ENCODE data around the gene UGT1A10. TPM values are rescaled to one million over a fixed set of nuclear protein-coding genes. Genes with fewer than 3 reads are reported as not detected.

The UGT1A10 gene
- total and polyA plus RNA-seq, 10 of the 15 experiments (the other 5 are each of a cell fraction or from before 2014, with no cell fraction given), result not detected

- WGBS (ENCODE audit: insufficient coverage, insufficient replicate concordance, low lambda C conversion rate, missing lambda C conversion rate), result 21% methylated on average over 4 of the region's 4 CpGs
- Histone ChIP-seq H3K9ac (ENCODE audit: control insufficient read depth, insufficient read depth, low read length) (no peak overlapping the region), H3K4me1 (ENCODE audit: control insufficient read depth, insufficient read depth, low read length) (no peaks in the 10 kb centered on the region), H3K27ac (ENCODE audit: control insufficient read depth, insufficient read depth) (no peak overlapping the region), H2AFZ (ENCODE audit: control insufficient read depth, low read depth, low read length) (no peak overlapping the region), H3K27me3 (replicated peaks in 1 of 2; ENCODE audit: control insufficient read depth in 2 of 2, insufficient read depth in 2 of 2, low read length in 1 of 2) (peaks cover 0 to 3% of the 10 kb centered on the region in 2 experiments; a peak in 1 of 4 replicates), H3K79me2 (ENCODE audit: control insufficient read depth, insufficient read depth, low read length) (no peaks in the 10 kb centered on the region), H3K4me2 (ENCODE audit: control insufficient read depth, insufficient read depth) (no peak overlapping the region), H4K20me1 (ENCODE audit: control insufficient read depth, insufficient read depth) (no peaks in the 10 kb centered on the region), H3K9me3 (replicated peaks; ENCODE audit: control insufficient read depth, insufficient read depth, low read length) (no peaks in the 10 kb centered on the region), H3K4me3 (no peak overlapping the region), H3K36me3 (ENCODE audit: control insufficient read depth in 2 of 2, insufficient read depth in 2 of 2, low read length in 1 of 2) (no peaks in the 10 kb centered on the region)
- no peak for DNase-seq (ENCODE audit: low read depth, low spot score)
- TF ChIP-seq MEF2B (IDR thresholded peaks at IDR 0.05; ENCODE audit: partially characterized antibody, poor library complexity, severe bottlenecking) (no peak), ZNF207 (IDR thresholded peaks at IDR 0.05; ENCODE audit: borderline replicate concordance) (no peak), NR2F1 (conservative IDR thresholded peaks at IDR 0.05) (no peak)
- ChIA-PET RAD21 (ENCODE audit: unreplicated experiment) (no interaction called here), SMC1A (ENCODE audit: uncharacterized antibody, unreplicated experiment) (no interaction called here), POLR2A (no interaction called here), CTCF (interaction anchor here (1.0 kb wide), 1 partner anchor 54 kb away, joined by 3 read pairs; no protein-coding TSS in a partner anchor)
- no TSS peak for BruUV-seq (replicated peaks)
- no peak for FAIRE-seq
- in situ Hi-C loops (cut with MboI), result no loop called here
- ATAC-seq, result no peak
- intact Hi-C loops (cut with micrococcal nuclease; ENCODE audit: unreplicated experiment), result no loop called here
Observed at GRCh38 chr2:233766416-233766815, 130.2 kb downstream of the UGT1A10 start.

GRCh38 chr2:233768076-233768475 is 131.8 kb downstream of the UGT1A10 start:
- no peaks in the 10 kb centered on the region for H4K20me1 ChIP-seq (ENCODE audit: control insufficient read depth, insufficient read depth)
- H3K4me3 ChIP-seq, result no peak overlapping the region
- H3K36me3 ChIP-seq (ENCODE audit: control insufficient read depth in 2 of 2, insufficient read depth in 2 of 2, low read length in 1 of 2), result no peaks in the 10 kb centered on the region
- H3K27me3 ChIP-seq (replicated peaks in 1 of 2; ENCODE audit: control insufficient read depth in 2 of 2, insufficient read depth in 2 of 2, low read length in 1 of 2), result peaks cover 0 to 3% of the 10 kb centered on the region in 2 experiments; a peak in 1 of 4 replicates
- H3K27ac ChIP-seq (ENCODE audit: control insufficient read depth, insufficient read depth), result no peak overlapping the region
- POLR2A ChIA-PET, result no interaction called here
- no peaks in the 10 kb centered on the region for H3K9me3 ChIP-seq (replicated peaks; ENCODE audit: control insufficient read depth, insufficient read depth, low read length)
- SMC1A ChIA-PET (ENCODE audit: uncharacterized antibody, unreplicated experiment), result interaction anchor here (0.6 kb wide), 1 partner anchor 31 kb away, joined by 3 read pairs; no protein-coding TSS in a partner anchor
- no peak for ATAC-seq
- CTCF ChIA-PET, result no interaction called here
- H3K9ac ChIP-seq (ENCODE audit: control insufficient read depth, insufficient read depth, low read length), result no peak overlapping the region
- no peak for DNase-seq (ENCODE audit: low read depth, low spot score)
- no peak overlapping the region for H2AFZ ChIP-seq (ENCODE audit: control insufficient read depth, low read depth, low read length)
- intact Hi-C loops (cut with micrococcal nuclease; ENCODE audit: unreplicated experiment) (no loop called here), in situ Hi-C loops (cut with MboI) (no loop called here)
- RAD21 ChIA-PET (ENCODE audit: unreplicated experiment), result no interaction called here
- H3K4me2 ChIP-seq (ENCODE audit: control insufficient read depth, insufficient read depth), result no peak overlapping the region
- H3K79me2 ChIP-seq (ENCODE audit: control insufficient read depth, insufficient read depth, low read length), result no peaks in the 10 kb centered on the region
- H3K4me1 ChIP-seq (ENCODE audit: control insufficient read depth, insufficient read depth, low read length), result no peaks in the 10 kb centered on the region
- WGBS (ENCODE audit: insufficient coverage, insufficient replicate concordance, low lambda C conversion rate, missing lambda C conversion rate), result 43% methylated on average over 4 of the region's 4 CpGs
- no peak for FAIRE-seq
- BruUV-seq (replicated peaks), result no TSS peak
- no peak for TF ChIP-seq CBX3 (IDR thresholded peaks at IDR 0.05; ENCODE audit: borderline replicate concordance, low read depth)
- no peak for TF ChIP-seq NFXL1 (IDR thresholded peaks at IDR 0.05; ENCODE audit: borderline replicate concordance)
- TF ChIP-seq SRF (IDR thresholded peaks at IDR 0.05; ENCODE audit: low read depth in 2 of 2, low read length in 2 of 2), result no peak
- TF ChIP-seq BCLAF1 (IDR thresholded peaks at IDR 0.05), result no peak
- no peak for TF ChIP-seq POLR2AphosphoS5 (IDR thresholded peaks at IDR 0.05; ENCODE audit: low read length)
- TF ChIP-seq STAT1 (conservative IDR thresholded peaks at IDR 0.05), result no peak
- no peak for TF ChIP-seq IKZF1 (conservative IDR thresholded peaks at IDR 0.05)
- TF ChIP-seq ZBTB4 (CRISPR knock-in tag; IDR thresholded peaks at IDR 0.05), result no peak

All from GM12878 (cell line).